ENCODE data around the gene PHOX2B.
"Not testable (repeated sequence)": the region's sequence is repeated elsewhere in the genome, so short reads cannot be mapped to it uniquely, and the experiment has no call there.

PHOX2B gene

DNA sequence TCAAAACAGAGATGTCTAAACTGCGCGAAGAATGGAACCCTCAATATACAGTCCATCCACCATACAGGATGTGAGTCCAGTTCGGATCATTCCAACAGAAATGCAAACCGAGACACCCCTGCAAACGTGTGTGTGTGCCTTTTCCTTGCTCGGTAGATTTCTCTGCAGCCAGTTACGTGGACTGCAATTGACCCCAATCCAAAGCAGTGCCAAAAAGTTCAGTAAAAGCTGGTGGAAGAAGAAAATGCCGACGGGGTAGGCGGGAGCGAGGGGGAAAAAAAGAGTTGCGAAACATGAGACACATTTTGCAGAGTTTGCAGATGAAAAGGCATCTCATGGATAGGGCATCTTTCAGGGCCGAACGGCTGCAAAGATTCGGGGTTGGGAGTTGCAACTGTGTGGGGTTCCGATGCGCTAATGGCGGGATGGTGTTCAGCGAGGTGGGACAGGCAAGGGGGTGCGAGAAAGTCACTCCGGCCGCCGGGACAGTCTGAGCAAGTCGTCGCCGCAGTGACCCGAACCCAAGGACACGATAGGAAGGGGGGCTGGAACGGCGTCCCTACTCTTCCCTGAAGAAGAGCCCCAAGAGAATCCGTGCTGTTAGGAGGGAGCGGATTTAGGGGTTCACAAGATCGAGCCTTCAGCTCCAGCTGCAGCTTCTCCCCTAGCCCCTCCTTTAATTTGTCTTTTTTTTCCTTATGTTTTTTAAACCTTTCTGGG lies 3.8 kb downstream of the PHOX2B start:
- TF ChIP-seq, protein P1, sequence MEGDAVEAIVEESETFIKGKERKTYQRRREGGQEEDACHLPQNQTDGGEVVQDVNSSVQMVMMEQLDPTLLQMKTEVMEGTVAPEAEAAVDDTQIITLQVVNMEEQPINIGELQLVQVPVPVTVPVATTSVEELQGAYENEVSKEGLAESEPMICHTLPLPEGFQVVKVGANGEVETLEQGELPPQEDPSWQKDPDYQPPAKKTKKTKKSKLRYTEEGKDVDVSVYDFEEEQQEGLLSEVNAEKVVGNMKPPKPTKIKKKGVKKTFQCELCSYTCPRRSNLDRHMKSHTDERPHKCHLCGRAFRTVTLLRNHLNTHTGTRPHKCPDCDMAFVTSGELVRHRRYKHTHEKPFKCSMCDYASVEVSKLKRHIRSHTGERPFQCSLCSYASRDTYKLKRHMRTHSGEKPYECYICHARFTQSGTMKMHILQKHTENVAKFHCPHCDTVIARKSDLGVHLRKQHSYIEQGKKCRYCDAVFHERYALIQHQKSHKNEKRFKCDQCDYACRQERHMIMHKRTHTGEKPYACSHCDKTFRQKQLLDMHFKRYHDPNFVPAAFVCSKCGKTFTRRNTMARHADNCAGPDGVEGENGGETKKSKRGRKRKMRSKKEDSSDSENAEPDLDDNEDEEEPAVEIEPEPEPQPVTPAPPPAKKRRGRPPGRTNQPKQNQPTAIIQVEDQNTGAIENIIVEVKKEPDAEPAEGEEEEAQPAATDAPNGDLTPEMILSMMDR (IDR thresholded peaks at IDR 0.05; ENCODE audit: control insufficient read depth, extremely low read depth, insufficient read depth) = no peak
- H3K4me3 ChIP-seq (ENCODE audit: low read depth, low read length) = no peak overlapping the region
- no peak for DNase-seq (ENCODE audit: low read depth)

DNA sequence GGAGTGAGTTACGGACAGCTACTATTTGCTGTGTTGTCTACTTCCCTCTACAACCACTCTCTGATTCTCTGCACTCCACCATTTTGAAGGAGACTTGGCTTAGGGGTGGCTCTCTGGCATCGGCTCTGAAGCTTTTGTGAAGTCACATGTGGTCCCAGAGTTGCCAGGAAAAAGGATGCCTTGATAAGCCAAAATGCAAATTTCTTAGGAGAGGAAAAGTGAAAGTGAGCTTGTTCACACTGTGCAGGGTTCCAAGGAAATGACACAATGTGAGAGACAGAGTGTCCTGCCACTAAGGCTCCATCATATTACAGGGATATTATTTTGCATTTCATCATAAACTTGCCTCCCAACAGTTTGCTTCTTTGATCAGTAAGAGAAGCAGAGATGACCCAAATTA lies 7.2 kb downstream of the PHOX2B start:
- TF ChIP-seq, protein P1 (IDR thresholded peaks at IDR 0.05; ENCODE audit: control insufficient read depth, extremely low read depth, insufficient read depth) = no peak
- no peak for DNase-seq (ENCODE audit: low read depth)
- no peak overlapping the region for H3K4me3 ChIP-seq (ENCODE audit: low read depth, low read length)

DNA sequence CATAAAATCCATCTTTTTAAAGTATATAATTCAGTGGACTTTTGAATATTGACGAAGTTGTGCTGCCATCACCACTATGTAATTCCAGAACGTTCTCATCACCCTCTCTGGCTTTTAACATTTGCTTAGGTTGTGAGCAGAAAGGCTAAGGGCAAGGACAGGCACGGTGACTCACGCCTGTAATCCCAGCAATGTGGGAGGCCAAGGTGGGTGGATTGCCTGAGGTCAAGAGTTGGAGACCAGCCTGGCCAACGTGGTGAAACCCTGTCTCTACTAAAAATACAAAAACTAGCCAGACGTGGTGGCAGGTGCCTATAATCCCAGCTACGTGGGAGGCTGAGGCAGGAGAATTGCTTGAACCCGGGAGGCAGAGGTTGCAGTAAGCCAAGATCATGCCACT lies 11.0 kb downstream of the PHOX2B start:
- H3K4me3 ChIP-seq (ENCODE audit: low read depth, low read length); DNase-seq (ENCODE audit: low read depth): not testable (repeated sequence)

DNA sequence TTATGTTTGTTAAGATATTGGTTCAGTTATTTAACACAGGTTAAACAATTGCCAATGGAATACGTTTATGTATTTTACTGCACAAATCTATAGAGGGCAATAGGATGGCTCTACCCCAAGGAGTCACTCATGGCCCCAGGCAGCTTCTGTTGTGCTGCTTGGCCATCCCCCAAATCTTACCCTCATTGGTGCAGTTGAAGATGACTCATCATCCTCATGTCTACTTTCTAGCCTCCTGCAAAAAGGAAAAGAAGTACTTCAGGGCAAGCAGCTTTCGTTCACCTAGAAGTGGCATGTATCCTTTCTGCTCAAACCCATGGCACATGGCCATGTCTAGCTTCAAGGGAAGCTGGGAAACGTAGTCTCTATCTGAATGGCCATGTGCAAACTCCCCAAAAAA lies 14.2 kb downstream of the PHOX2B start:
- DNase-seq (ENCODE audit: low read depth) = no peak
- no peak overlapping the region for H3K4me3 ChIP-seq (ENCODE audit: low read depth, low read length)
- TF ChIP-seq, protein P1 (IDR thresholded peaks at IDR 0.05; ENCODE audit: control insufficient read depth, extremely low read depth, insufficient read depth) = no peak

DNA sequence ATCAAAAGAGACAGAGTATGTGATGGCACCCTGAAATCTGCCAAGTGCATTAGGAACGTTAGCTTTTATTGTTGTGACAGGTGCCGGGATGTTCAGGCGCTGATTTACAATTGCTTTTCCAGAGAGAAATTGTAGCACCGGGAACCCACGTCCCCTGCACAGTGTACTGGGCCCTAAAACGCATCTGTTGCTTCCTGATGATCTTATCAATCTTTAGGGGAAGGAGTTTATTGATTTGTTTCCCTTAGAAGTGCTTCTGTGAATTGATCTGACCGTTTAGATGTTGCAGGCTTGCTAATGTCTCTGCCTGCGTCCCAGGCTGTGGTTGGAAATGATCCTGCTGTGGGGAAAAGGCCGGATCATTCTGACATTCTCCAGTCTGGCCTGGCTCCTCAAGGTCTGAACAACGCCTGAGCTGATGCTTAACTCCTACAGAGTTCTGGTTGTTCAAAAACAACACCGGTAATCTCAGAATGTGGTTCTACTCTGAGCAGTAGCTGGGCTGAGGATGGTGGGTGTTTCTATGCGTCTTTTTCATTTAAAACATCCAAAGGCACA lies 16.9 kb downstream of the PHOX2B start:
- TF ChIP-seq, protein P1 (IDR thresholded peaks at IDR 0.05; ENCODE audit: control insufficient read depth, extremely low read depth, insufficient read depth) = no peak
- no peak for DNase-seq (ENCODE audit: low read depth)
- no peak overlapping the region for H3K4me3 ChIP-seq (ENCODE audit: low read depth, low read length)

DNA sequence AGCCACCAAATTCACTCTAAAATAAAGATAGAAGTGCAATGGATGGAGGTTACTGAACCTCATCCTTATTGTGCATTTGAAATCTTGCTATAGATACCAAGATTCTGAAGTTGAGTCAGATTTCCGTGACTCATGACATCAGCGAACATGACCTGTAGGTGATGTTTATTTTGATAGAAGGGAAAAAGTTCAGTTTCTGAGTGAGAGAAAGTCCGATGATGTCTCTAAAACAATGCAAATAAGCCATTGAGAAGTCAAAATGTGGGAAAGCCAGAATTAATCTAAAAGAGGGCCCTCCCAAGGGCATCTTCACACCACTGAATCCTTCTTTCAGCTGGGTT lies 20.0 kb downstream of the PHOX2B start:
- TF ChIP-seq, protein P1 (IDR thresholded peaks at IDR 0.05; ENCODE audit: control insufficient read depth, extremely low read depth, insufficient read depth) = no peak
- no peak overlapping the region for H3K4me3 ChIP-seq (ENCODE audit: low read depth, low read length)
- DNase-seq (ENCODE audit: low read depth) = no peak

DNA sequence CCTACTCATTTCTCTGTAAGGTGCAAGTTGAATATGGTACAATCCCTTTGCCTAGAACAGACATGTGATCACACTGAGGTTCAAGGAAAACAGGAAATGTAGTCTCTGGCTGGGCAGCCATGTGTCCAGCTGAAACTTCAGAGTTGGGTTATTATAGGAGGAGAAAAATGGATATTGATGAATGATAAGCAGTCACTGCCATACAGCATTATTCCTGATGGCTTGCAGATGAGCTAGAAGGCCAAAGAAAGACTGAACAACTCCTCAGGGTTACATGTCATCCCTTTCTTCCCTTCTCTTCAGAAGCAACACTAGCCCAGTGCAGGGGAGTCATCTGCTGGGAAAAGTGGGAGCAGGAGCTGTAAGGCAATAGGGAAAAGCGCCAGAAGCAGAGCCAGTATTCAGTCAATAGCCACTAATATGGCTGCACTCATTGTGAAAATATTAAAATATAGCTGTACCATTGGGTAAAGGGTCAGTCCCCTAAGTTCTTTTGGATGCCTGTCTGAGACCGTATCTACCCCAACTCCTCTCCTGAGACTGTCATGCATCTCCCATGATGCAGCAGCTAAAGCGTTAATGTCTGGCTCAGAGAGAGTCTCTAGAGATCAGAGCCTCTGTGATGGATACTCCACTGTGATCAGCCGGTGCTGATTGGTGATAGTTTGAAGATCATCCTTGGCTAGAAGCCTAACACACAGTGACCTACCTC lies 20.5 kb downstream of the PHOX2B start:
- DNase-seq (ENCODE audit: low read depth) = no peak
- H3K4me3 ChIP-seq (ENCODE audit: low read depth, low read length) = no peak overlapping the region
- TF ChIP-seq, protein P1 (IDR thresholded peaks at IDR 0.05; ENCODE audit: control insufficient read depth, extremely low read depth, insufficient read depth) = no peak
